B cell (primary cell): ENCODE results near the gene THEM5. TPM values are rescaled to one million over a fixed set of nuclear protein-coding genes. Genes with fewer than 3 reads are reported as not detected.
A peak's percentile ranks its signal among the peaks of the same experiment; 100 is the strongest.
"Not testable (repeated sequence)": the region's sequence is repeated elsewhere in the genome, so short reads cannot be mapped to it uniquely, and the experiment has no call there.

Experiments
- ATAC-seq: fragments of 200-7000 bp; cut with Tn5 transposase; one replicate; pipeline ENCODE4 v1.10.0; 2021; ENCODE audit warnings: low read depth, mild to moderate bottlenecking, moderate number of reproducible peaks, moderate library complexity
- CTCF ChIA-PET: fragments of 350-600 bp; sonication (Branson Sonifier 250); formaldehyde crosslinking; loops from one replicate; lab custom pipeline; 2021; ENCODE audit warnings: antibody characterized with exemption, inconsistent platforms; lab: Charles Lee
- POLR2A ChIA-PET: fragments of 350-600 bp; sonication (Branson Sonifier 250); formaldehyde crosslinking; loops from one replicate; lab custom pipeline; 2021; ENCODE audit warnings: antibody characterized with exemption; lab: Charles Lee
- DNase-seq: peaks from one replicate; pipeline ENCODE4 v3.0.0; 2013
- H2AFZ ChIP-seq: 2 replicates; pipeline ENCODE4 v1.6.1; 2012; ENCODE audit warnings: mild to moderate bottlenecking, low read depth, low read length; ENCODE audit not compliant: insufficient read depth, poor library complexity, severe bottlenecking
- H3K27ac ChIP-seq, 2 donors: 1 replicate in 1 of 2; 2 replicates in 1 of 2; pipeline ENCODE4 v1.5.1; 2012 to 2013; ENCODE audit warnings: low read length in 2 of 2, mild to moderate bottlenecking in 2 of 2, moderate library complexity in 1 of 2
- H3K27me3 ChIP-seq, 4 experiments: fragments of 200-600 bp in 1 of 4; sonication (generic) in 1 of 4; replicated peaks in 1 of 4; 1 replicate in 2 of 4; 2 replicates in 2 of 4; pipeline versions ENCODE4 v1.6.1 to v1.7.0; 2013 to 2016; ENCODE audit warnings: low read length in 3 of 4, mild to moderate bottlenecking in 2 of 4, mixed read lengths in 1 of 4, moderate library complexity in 1 of 4; ENCODE audit not compliant: insufficient read depth in 4 of 4, control insufficient read depth in 3 of 4; ENCODE audit errors: control extremely low read depth in 1 of 4
- H3K36me3 ChIP-seq, 2 experiments: replicated peaks in 1 of 2; 1 replicate in 1 of 2; 2 replicates in 1 of 2; pipeline versions ENCODE4 v1.6.1 to v1.7.1; 2013; ENCODE audit warnings: low read length in 1 of 2; ENCODE audit not compliant: insufficient read depth in 2 of 2, control insufficient read depth in 1 of 2; ENCODE audit errors: control extremely low read depth in 1 of 2, extremely low read depth in 1 of 2
- H3K4me1 ChIP-seq, 2 donors: fragments of 200-600 bp in 1 of 2; sonication (generic) in 1 of 2; 1 replicate in 1 of 2; 2 replicates in 1 of 2; pipeline versions ENCODE4 v1.5.1 to v1.6.1; 2013 to 2017; ENCODE audit warnings: low read length in 2 of 2; ENCODE audit not compliant: control insufficient read depth in 2 of 2, insufficient read depth in 2 of 2
- H3K4me2 ChIP-seq: replicated peaks from 2 replicates; pipeline ENCODE3; 2012; ENCODE audit warnings: mild to moderate bottlenecking, low read depth, low read length; ENCODE audit not compliant: poor library complexity, severe bottlenecking
- H3K4me3 ChIP-seq, 5 experiments: fragments of 200-600 bp in 1 of 5; sonication (generic) in 1 of 5; 1 replicate in 3 of 5; 2 replicates in 2 of 5; pipeline versions ENCODE4 v1.5.1 to v1.7.0; 2011 to 2016; ENCODE audit warnings: low read length in 4 of 5, mild to moderate bottlenecking in 4 of 5, low read depth in 2 of 5, control low read depth in 1 of 5, moderate library complexity in 1 of 5; ENCODE audit not compliant: insufficient read depth in 1 of 5; ENCODE audit errors: control extremely low read depth in 1 of 5, extremely low read depth in 1 of 5
- H3K79me2 ChIP-seq: fragments of 200-600 bp; sonication (generic); one replicate; pipeline ENCODE4 v1.6.0; 2016; ENCODE audit warnings: low read length; ENCODE audit not compliant: control insufficient read depth, insufficient read depth
- H3K9ac ChIP-seq: fragments of 200-600 bp; sonication (generic); 2 replicates; pipeline ENCODE4 v1.6.1; 2017; ENCODE audit warnings: mild to moderate bottlenecking, low read length, moderate library complexity
- H3K9me3 ChIP-seq, 3 donors: one replicate each; pipeline versions ENCODE4 v1.6.1 to v1.7.1; 2013; ENCODE audit warnings: low read length in 2 of 3; ENCODE audit not compliant: control insufficient read depth in 2 of 3, insufficient read depth in 1 of 3; ENCODE audit errors: control extremely low read depth in 1 of 3
- H4K20me1 ChIP-seq: 2 replicates; pipeline ENCODE4 v1.6.0; 2012; ENCODE audit warnings: mild to moderate bottlenecking, low read length; ENCODE audit not compliant: insufficient read depth, control insufficient read depth, poor library complexity, severe bottlenecking
- H3K27ac Mint-ChIP-seq: one replicate; pipeline ENCODE4 v1.8.0; 2021; ENCODE audit warnings: mixed read lengths
- H3K27me3 Mint-ChIP-seq: one replicate; pipeline ENCODE4 v1.8.0; 2021; ENCODE audit warnings: mixed read lengths
- H3K4me1 Mint-ChIP-seq: one replicate; pipeline ENCODE4 v1.8.0; 2021; ENCODE audit warnings: mixed read lengths
- H3K4me3 Mint-ChIP-seq: one replicate; pipeline ENCODE4 v1.8.0; 2021; ENCODE audit warnings: mixed read lengths
- H3K9me3 Mint-ChIP-seq: one replicate; pipeline ENCODE4 v1.8.0; 2022; ENCODE audit warnings: mixed read lengths; ENCODE audit not compliant: insufficient read depth
- CTCF ChIP-seq: fragments of 200-600 bp; IDR thresholded peaks from one replicate; pipeline ENCODE4 v1.8.0; 2022; ENCODE audit warnings: antibody characterized with exemption, mild to moderate bottlenecking
- EZH2 ChIP-seq: IDR thresholded peaks from 2 replicates; pipeline ENCODE4 v1.6.1; 2012; ENCODE audit warnings: borderline replicate concordance, low read depth, mild to moderate bottlenecking, moderate library complexity, low read length; ENCODE audit not compliant: insufficient read depth, poor library complexity, severe bottlenecking
- WGBS: methylation state at CpG from one replicate; pipeline ENCODE4 v1.1.5; 2013; ENCODE audit warnings: missing lambda C conversion rate; ENCODE audit not compliant: insufficient coverage; 5-methylcytosine and 5-hydroxymethylcytosine counted together
- intact Hi-C: fragments of 100-400 bp; cut with micrococcal nuclease; formaldehyde crosslinking; loops from one replicate; pipeline ENCODE4 v1.10.0; 2022
- polyA minus RNA-seq: library from RNA; depleted of rRNA, polyadenylated mRNA; stranded (reverse); fragments of >200 nt; gene quantifications from 2 replicates; pipeline ENCODE4 v1.2.3, GENCODE V29; 2012
- polyA plus RNA-seq: library from polyadenylated mRNA; depleted of rRNA; stranded (reverse); fragments of >200 nt; gene quantifications from 2 replicates; pipeline ENCODE4 v1.2.3, GENCODE V29; 2012
- total RNA-seq, 2 donors: library from RNA; stranded (reverse); fragments of 120-200 nt in 1 of 2; gene quantifications; 1 replicate in 1 of 2; 2 replicates in 1 of 2; pipeline versions ENCODE4 v1.2.3 to v1.2.4, GENCODE V29; 2013 to 2022

Gene THEM5
- total RNA-seq, result not detected in 2 replicates
- not detected for total RNA-seq (2013)
- polyA plus RNA-seq, result not detected in 2 replicates
- polyA minus RNA-seq, result not detected in 2 replicates

GRCh38 chr1:151853411-151853943, at the start of gene THEM5:
Gene THEM5, minus strand, starts transcription at chr1:151853712. Its CDS starts 147 bp downstream, at chr1:151853565.
- H3K27me3 ChIP-seq, result peaks cover 0 to 6% (median 0%) of the 10 kb centered on the region in 4 experiments
- peak; percentile 8 for DNase-seq
- ChIA-PET CTCF (no interaction called here), POLR2A (no interaction called here)
- H3K4me1 ChIP-seq, result no peaks in the 10 kb centered on the region
- H3K4me2 ChIP-seq, result no peak within 1 kb of the TSS
- H3K79me2 ChIP-seq, result no peaks in the 10 kb centered on the region
- TF ChIP-seq CTCF (no peak), EZH2 (no peak)
- no peak for ATAC-seq
- Mint-ChIP-seq H3K4me3 (no peak within 1 kb of the TSS), H3K4me1 (no peaks in the 10 kb centered on the region), H3K27ac (no peak within 1 kb of the TSS), H3K9me3 (no peaks in the 10 kb centered on the region), H3K27me3 (peaks cover 12% of the 10 kb centered on the region)
- no peaks in the 10 kb centered on the region for H4K20me1 ChIP-seq
- intact Hi-C loops, result no loop called here
- H3K36me3 ChIP-seq, result no peaks in the 10 kb centered on the region
- 96% methylated on average over 2 of the region's 5 CpGs for WGBS
- no peak within 1 kb of the TSS for H3K9ac ChIP-seq
- H3K27ac ChIP-seq, result no peak within 1 kb of the TSS
- H3K4me3 ChIP-seq, result no peak within 1 kb of the TSS
- H2AFZ ChIP-seq, result no peak within 1 kb of the TSS
- H3K9me3 ChIP-seq, result no peaks in the 10 kb centered on the region

GRCh38 chr1:151902858-151903257, 49.3 kb upstream of the THEM5 start:
- Mint-ChIP-seq H3K27me3 (no peaks in the 10 kb centered on the region), H3K4me3 (no peak overlapping the region), H3K4me1 (peaks cover 3% of the 10 kb centered on the region), H3K27ac (no peak overlapping the region), H3K9me3 (peaks cover 15% of the 10 kb centered on the region)
- WGBS, result no CpG with 5 or more reads among the region's 2 CpGs
- intact Hi-C loops, result no loop called here
- POLR2A ChIA-PET, result no interaction called here
- CTCF ChIA-PET, result interaction anchor here (1.2 kb wide), 1 partner anchor 31 kb away, joined by 3 read pairs; no protein-coding TSS in a partner anchor
- Histone ChIP-seq H4K20me1 (no peaks in the 10 kb centered on the region), H3K27me3 (peaks cover 0 to 2% (median 0%) of the 10 kb centered on the region in 4 experiments), H3K36me3 (no peaks in the 10 kb centered on the region), H3K4me1 (no peaks in the 10 kb centered on the region), H3K79me2 (peaks cover 23% of the 10 kb centered on the region), H3K4me2 (no peak overlapping the region), H3K9ac (no peak overlapping the region), H3K4me3 (no peak overlapping the region), H2AFZ (no peak overlapping the region), H3K27ac (no peak overlapping the region), H3K9me3 (peaks cover 1 to 31% (median 16%) of the 10 kb centered on the region in 3 donors)
- TF ChIP-seq CTCF (no peak), EZH2 (no peak)
- ATAC-seq (no peak), DNase-seq (no peak)

- ATAC-seq, H2AFZ ChIP-seq, H3K27ac ChIP-seq, H3K27me3 Mint-ChIP-seq, H3K4me2 ChIP-seq, H3K4me3 ChIP-seq, POLR2A ChIA-PET, H3K4me3 Mint-ChIP-seq, H3K27ac Mint-ChIP-seq, H3K4me1 Mint-ChIP-seq, H3K36me3 ChIP-seq, H3K27me3 ChIP-seq, DNase-seq, intact Hi-C loops, H4K20me1 ChIP-seq, H3K4me1 ChIP-seq, H3K9ac ChIP-seq: not testable (repeated sequence)
- H3K9me3 Mint-ChIP-seq, result peaks cover 11% of the 10 kb centered on the region
- H3K79me2 ChIP-seq, result peaks cover 21% of the 10 kb centered on the region
- WGBS, result 100% methylated on average over 1 of the region's 3 CpGs
- CTCF ChIA-PET, result interaction anchor here (0.7 kb wide), 1 partner anchor 187 kb away, joined by 3 read pairs; no protein-coding TSS in a partner anchor
- H3K9me3 ChIP-seq, result peaks cover 1 to 11% (median 7%) of the 10 kb centered on the region in 3 donors
Measured at GRCh38 chr1:151900804-151901203, 47.3 kb upstream of the THEM5 start.
